Stimulated activated CD4-positive, alpha-beta T cell treated with anti-CD3 and anti-CD28 coated beads, Interleukin-2, amount 100 ng/mL, for 48 hours (primary cell): Measurements from ENCODE around the gene CCL22.
"Not testable (repeated sequence)": the region's sequence is repeated elsewhere in the genome, so short reads cannot be mapped to it uniquely, and the experiment has no call there.

ENCODE experiments used
- DNase-seq, 2 donors: peaks; one replicate each; pipeline ENCODE4 v3.0.0-alpha.2; 2020

Gene CCL22, protein sequence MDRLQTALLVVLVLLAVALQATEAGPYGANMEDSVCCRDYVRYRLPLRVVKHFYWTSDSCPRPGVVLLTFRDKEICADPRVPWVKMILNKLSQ

DNA sequence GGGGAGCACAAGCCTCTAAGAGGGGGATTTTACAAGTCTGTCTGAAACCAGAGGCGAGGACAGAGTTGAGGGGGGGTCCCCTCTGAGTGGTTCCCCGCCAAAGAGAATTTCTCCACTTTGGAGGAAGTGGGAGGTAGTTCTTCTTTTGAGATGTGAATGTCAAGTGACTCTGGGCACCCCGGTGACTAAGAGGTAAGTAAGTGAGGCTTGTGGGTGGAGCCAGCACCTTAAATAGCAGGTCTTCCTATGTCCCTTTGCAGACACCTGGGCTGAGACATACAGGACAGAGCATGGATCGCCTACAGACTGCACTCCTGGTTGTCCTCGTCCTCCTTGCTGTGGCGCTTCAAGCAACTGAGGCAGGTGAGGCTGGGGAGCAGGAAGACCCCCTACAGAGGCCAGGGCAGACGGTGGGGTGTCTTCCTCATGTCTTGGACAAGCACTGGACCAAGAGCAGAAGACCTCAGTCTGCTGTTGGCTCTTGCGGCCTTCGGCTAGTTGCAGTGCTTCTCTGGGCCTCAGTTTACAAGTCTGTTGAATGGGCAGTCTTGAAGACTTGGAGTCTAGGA, at the start of gene CCL22:
Gene CCL22 (plus strand): TSS at position 257 of the 569 bp plus-strand sequence. CDS start 34 bp downstream, at position 291.
- DNase-seq: no peak

DNA sequence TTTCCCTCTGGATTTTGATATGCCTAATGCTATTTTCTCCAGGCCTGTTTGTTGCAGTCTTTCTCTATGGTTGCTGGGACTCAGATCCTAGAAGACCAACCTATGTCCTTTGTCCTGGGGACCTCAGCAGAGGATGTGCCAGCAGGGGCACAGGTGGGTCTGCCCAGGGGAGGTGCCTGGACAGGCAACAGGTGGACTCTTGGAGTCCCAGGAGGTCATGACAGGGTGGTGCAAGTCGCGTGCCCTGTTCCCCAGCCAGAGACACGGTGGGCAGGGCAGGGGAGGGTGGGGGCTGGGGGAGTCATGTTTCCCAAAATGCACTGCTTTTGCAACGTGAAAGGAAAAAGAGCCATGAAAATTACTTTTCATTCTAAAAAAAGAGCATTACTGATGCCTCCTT, 47.8 kb upstream of the CCL22 start:
- DNase-seq: no peak

DNA sequence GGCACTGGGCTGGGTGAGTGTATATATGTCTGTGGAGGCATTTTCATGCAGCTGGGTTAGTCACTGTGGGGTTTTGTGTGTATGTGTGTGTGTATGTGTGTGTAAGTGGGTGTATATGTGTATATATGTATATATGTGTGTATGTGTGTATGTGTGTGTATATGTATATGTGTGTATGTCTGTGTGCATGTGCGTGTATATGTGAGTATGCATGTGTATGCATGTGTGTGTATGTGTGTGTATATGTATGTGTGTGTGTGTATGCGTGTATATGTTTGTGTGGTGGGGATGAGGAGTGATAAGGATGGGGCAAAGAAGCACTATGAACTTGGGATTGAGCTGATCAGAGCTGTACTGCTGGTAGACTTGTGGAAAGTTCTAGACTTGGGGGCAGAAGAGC, 45.1 kb upstream of the CCL22 start:
- DNase-seq: no peak

DNA sequence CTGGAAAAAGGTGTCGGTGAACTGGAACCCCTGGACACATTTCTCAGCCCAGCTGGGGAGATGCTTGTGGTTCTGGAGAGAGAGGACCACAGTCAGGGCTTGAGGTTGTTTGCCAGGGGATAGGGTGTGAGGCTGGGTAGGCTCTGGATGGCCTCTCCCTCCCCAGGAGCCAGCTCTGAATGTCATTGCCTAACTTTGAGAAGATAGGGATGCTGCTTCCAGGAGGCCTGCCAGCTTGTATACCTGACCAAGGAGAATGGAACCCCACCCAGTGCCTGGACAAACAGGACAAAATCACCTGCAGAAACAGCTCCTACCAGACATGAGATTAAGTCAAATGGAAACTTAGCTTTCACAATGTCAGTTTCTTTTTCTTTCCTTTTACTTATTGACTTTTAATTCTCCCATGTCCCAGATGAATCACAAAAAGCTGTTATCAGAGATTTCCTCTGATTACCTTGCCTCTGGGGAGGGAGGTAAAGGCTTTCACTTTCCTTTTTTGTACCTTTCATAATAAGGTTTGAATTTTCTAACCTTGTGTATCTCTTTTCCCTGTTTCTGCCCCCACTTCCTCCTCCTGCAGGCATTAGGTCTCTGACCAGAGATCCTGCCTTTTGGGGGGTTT, 44.3 kb upstream of the CCL22 start:
- DNase-seq: no peak

DNA sequence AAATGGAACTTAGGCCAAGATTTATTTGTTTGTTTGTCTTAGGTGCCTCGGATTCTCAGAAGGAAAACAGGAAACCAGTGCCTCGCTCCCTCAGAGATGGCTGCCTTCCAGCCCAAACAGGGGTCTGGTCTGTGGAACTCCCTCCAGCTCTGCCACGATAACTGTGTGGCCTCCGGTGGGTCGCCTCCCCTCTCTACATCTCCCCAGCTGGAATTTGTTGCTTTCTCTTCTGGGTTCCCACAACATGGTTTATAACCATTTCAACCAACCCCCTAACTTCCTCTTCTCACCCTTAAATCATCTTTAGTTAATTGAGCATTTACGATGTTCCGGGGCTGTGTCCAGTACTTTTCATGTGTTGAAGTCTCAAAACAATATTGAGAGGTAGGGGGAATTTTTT, 43.2 kb upstream of the CCL22 start:
- no peak for DNase-seq

DNA sequence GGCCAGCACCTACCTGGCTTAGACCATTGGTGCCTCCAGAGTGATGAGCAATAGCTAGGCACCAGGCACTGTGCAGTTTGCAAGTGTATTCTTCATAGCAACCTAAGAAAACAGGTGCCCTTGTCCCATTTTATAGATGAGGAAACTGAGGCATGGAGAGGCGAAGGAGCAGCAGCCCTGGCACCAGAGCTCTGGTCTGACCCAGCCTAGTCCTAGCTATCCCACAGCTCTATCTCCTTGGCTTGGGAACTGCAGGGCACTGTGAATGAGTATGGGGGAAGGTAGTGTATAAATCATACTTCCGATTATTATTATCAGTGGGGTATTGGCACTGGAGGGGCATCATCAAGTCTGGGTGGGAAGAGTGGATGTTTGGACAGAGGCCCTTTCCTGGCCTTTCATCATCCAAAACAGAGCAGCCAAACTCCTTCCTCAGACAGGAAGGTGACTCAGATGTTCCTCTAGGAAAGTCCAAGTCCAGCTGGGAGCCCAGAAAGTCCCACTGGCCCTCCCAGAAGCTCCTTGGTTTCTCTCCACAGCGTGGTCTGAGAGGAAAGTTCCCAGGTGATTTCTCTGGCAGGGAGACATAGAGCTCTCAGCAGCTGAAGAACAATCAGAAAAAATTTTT, 42.1 kb upstream of the CCL22 start:
- no peak for DNase-seq

DNA sequence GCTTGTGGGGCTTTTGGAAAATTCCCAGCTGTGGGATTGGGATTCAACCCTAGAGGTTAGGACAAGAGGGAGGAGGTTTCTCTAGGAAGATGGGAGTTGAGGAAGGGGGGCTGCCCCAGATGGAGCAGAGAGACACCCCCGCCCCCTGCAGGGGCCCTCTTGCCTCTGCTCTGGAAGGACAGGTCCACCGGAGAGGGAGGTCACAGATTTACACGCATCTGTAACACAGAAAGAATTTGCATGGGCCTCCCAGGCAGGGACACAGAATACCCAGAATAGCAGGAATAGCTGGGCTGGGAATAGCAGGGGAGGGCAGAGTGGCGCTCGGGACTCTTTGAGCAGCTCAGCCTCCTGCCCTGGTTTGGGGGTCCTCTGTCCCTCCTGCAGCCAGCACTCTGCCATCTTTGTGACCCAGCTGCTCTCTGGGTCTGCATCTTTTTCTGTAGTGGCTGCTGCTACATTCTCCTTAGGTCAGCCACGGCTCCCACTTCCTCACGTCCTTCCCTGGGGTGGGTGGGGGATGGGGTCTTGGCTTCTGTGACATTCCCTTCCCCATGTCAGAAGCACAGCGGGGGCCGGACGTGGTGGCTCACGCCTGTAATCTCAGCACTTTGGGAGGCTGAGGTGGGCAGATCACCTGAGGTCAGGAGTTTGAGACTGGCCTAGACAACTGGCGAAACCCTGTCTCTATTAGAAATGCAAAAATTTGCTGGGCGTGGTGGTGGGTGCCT, 40.2 kb upstream of the CCL22 start:
- no peak for DNase-seq

DNA sequence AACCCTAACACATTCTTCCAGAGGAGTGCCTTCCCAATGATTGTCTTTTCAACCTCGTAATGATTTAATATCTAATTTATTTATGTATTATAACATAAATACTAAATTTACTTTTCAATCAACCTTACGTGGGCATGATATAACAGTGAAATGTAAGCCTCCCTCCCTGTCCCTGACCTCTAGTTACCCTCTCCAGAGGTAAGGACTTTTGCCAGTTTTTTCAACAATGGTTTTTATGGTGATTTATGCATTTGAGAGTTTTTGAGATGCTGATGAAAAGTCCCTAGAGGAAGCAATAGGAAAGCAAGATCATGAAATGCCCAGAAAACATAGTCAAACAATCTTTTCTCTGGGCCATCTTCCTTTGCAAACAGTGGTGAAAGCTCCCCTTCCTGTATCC, 38.9 kb upstream of the CCL22 start:
- no peak for DNase-seq

DNA sequence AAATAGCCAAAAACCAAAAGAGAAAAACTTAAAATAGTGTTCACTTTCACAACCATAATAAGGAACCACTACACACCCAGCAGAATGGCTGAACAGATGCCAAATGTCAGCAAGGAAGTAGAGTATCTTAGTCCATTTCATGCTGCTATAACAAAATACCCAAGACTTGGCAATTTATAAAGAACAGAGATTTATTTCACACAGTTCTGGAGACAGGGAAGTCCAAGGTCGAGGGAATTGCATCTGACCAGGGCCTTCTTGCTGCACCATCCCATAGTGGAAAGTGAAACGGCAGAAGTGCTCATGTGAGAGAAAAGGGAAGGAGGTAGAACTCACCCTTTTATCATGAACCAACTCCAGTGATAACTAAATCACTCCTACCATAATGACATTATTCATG, 33.8 kb upstream of the CCL22 start:
- DNase-seq: no peak

DNA sequence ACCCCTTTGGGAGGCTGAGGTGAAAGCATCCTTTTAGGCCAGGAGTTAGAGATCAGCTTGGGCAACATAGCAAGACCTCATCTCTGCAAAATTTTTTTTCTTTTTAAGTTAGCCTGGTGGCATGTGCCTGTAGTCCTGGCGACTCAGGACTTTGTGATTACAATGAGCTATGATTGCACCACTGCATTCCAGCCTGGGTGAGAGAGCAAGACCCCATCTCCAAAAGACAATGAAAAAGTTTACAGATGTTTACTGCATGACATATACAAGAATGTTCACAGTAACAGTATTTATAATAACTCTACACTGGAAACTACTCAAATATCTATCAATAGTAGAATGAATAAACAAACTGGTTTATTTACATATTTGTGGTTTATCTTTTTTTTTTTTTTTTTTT, 33.1 kb upstream of the CCL22 start:
- DNase-seq: no peak

DNA sequence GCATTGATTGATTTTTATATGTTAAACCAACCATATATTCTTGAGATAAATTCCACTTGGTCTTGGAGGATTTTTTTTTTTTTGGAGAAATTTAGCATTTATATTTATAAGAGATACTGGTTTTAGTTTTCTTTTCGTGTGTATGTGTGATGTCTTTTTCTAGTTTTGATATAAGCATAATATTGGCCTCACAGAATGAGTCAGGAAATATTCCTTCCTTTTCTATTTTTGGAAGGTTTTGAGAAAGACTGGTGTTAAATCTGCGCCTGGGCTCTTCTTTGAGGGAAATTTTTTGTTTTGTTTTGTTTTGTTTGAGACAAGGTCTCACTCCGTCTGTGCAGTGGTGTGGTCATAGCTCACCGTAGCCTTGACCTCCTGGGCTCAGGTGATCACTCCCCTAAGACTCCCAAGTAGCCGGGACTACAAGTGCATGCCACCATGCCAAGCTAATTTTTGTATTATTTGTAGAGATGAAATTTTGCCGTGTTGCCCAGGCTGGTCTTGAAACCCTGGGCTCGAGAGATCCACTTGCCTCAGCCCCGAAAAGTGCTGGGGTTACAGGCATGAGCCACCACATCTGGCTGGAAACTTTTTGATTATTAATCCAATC, 28.8 kb upstream of the CCL22 start:
- no peak for DNase-seq

DNA sequence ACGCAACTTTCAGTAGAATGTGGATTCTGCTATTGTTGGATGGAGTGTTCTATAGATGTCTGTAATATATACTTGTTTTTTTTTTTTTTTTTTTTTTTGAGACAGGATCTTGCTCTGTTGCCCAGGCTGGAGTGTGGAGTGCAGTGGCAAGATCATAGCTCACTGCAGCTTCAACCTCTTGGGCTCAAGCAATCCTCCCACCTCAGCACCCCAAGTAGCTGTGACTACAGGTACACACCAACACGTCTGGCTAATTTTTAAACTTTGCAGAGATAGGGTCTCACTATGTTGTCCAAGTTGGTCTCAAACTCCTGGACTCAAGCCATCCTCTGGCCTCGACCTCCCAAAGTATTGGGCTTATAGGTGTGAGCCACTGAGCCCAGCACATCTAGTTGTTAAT, 27.2 kb upstream of the CCL22 start:
- DNase-seq: no peak

DNA sequence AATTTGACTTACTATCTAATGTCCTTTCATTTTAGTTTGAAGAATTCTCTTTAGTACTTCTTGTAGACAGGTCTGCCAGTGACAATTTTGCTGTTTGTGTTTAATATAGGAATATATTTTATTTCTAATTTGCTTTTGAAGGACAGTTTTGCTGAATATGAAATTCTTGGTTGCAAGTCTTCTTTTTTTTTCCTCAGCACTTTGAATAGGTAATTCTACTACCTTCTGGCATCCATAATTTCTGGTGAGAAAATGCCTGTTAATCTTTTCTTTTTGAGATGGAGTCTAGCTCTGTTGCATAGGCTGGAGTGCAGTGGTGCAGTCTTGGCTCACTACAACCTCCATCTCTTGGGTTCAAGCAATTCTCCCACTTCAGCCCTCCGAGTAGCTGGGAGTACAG, 25.2 kb upstream of the CCL22 start:
- DNase-seq: no peak

DNA sequence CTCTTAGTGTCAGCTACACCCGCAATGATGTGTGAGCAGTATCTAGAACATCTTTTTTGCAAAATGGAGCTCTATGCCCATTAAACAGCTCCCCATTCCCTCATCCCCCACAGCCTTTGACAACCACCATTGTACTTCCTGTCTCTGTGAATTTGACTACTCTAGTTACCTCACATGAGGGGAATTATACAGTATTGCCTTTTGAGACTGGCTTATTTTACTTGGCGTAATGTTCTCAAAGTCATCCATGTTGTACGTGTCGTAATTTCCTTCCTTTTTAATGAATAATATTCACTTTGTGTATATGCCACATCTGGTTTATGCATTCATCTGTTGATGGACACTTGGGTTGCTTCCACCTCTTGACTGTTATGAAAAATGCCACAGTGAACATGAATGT, 23.2 kb upstream of the CCL22 start:
- no peak for DNase-seq

DNA sequence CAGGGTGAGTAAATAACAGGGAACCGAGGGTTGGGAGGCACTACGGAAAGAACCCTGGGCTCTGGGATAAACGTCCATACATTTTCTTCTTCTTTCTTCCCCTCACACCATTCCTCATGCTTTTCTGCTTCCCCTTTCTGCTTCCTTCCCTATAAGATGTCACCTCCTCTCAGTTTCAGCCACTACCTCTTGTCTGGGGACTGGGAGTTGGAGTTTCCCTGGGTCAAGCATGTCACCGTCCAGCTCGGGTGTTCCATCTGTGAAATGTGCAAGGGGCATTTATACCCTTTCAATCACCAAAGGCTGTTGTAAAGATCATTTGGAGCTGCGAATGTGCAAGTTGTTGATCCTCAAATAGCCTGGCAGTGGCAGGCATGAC, 17.5 kb upstream of the CCL22 start:
- DNase-seq: no peak

DNA sequence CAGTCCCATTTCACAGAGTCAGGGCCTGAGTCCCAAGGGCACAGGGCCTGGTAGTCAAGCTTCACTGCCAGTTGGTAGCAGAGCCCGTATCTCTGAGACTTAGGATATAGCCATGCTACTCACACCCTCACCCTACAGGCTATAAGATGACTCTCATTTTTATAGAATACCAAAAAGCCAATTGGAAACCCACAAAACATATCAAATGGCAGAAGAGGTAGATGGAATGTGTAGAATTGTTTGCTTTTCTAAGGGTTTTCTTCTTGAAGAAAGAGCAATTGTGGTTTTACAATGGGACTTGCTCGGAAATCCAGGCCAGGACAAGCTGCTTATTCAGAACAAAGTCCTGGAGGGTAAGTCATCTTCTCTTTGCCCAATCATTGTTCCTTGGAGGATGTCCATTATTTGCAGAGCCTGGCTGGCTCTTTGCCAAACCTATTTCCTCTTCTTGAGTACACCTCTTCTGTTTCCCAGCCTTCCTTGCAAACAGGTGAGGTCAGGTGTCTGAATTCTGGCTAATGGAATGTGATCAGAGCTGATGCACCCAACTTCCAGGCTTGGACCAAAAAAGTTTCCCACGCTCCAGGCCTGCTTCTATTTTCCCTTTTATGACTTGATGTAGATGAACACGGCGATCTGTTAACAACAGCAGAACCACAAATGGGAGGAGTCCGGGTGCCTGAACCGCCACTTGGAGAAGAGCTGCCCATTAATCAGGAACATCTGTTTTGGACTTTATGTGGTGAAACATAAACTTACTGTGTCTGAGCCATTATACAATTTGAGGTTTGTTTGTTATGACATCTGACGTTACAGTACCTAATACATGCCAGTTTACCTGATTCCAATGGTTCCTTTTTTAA, 16.9 kb upstream of the CCL22 start:
- no peak for DNase-seq

DNA sequence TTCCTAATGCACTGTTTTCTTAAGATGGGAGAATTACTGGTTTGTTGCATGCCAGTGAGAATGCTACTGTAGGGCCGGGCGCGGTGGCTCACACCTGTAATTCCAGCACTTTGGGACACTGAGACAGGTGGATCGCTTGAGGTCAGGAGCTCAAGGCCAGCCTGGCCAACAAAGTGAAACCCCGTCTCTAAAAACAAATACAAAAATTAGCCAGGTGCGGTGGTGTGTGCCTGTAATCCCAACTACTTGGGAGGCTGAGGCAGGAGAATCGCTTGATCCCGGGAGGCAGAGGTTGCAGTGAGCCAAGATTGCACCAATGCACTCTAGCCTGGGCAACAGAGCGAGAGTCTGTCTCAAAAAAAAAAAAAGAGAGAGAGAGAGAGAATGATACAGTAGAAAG, 16.0 kb upstream of the CCL22 start:
- not testable (repeated sequence) for DNase-seq

DNA sequence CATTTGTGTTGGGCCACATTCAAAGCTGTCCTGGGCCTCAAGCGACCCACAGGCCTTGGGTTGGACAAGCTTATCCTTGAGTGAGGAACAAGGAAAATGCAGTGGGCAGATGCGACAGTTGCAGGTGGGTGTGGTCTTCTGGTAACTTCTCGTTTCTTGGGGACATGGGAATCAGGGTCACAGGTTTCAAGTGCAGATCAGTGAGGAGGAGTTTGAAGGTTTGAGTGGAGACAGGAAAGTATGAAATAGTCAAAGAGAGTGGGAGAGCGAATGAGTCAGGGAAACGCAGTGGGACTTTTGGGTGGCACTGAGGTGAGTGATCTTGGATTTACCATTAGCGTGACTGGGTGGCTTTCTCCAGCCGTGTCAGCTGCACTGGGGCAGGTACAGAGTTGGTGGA, 15.4 kb upstream of the CCL22 start:
- DNase-seq: no peak

DNA sequence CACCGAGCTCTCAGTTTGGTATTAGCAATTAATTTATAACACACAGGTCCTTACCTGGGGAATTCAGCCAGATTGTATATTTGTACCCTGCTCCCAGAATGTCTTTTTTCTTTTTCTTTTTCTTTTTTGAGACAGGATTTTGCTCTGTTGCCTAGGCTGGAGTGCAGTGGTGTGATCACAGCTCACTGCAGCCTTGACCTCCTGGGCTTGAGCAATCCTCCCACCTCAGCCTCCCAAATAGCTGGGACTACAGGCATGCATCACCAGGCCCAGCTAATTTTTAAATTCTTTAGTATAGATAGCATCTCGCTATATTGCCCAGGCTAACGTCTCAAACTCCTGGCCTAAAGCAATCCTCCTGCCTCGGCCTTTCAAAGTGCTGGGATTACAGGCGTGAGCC, 14.5 kb upstream of the CCL22 start:
- DNase-seq: not testable (repeated sequence)

DNA sequence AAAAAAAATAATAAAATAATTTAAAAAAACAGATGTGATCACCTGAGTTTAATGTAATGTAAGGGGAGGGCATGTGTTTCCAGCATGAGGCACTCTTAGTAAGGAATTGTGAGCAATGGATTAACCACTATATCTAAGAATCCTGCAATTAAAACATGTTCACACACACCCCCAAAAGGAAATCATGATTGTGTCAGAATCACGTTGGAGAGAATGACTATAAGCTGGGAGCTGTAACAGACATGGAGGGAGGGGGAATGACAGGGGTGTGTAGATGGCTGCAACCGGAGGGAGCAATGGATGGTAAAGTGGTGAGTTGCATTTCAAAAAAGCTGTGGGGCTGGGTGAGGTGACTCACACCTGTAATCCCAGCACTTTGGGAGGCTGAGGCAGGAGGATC, 13.6 kb upstream of the CCL22 start:
- DNase-seq: no peak

DNA sequence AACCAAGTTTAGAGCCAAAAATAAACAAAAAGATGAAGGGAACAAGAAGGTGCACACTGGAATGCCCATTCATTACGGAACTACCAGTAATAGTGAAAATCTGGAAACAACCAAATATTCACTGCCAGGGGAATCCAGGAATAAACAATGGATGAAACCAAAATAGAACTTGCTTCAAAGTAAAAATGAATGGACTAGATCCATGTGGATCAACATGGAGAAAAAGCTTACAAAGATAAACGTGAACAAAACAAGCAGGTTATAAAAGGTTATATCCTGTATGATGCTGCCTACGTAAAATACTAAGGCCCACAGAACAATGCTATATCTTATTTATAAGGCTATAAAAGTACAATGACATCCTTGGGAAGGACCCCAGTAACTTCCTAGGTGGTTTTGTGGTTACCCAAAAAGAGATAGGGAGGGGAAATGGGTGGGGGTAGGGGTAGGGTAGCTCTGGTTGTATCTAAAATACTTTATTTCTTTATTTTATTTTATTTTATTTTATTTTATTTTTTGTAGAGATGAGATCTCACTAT, 12.8 kb upstream of the CCL22 start:
- no peak for DNase-seq

DNA sequence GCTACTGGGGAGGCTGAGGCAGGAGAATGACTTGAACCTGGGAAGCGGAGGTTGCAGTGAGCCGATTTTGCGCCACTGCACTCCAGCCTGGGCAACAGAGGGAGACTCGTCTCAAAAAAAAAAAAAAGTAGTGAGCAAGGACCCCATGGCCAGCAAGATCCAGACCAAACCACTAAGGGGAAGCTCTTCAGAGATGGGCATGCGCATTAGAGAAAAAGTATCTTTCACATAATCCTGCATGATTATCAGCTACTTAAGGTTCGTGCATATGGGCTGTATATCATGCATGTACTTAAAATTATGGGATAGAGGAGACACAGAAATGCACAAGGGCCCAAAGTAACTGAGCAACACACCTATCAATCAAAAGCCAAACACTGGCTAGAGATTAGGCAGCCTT, 10.7 kb upstream of the CCL22 start:
- no peak for DNase-seq
